Skin of body (tissue), 2 donors: ENCODE measurements around the gene PTGR3. TPM values are rescaled to one million over a fixed set of nuclear protein-coding genes. Genes with fewer than 3 reads are reported as not detected.

ENCODE experiments used
- DNase-seq: peaks from one replicate; lab custom pipeline; 2025; lab: John Stamatoyannopoulos, UW
- total RNA-seq: library from RNA; depleted of rRNA; stranded (reverse); fragments of >200 nt; gene quantifications from one replicate; pipeline ENCODE4 v1.2.3, GENCODE V29; 2014

PTGR3 gene
- total RNA-seq = 11.8 TPM

- DNase-seq = peak; percentile 66
Observed at GRCh38 chr18:75209129-75209950, at the start of gene PTGR3. TSS of gene PTGR3 (minus strand) at chr18:75209139. CDS start at chr18:75209058, 81 bp downstream.

GRCh38 chr18:75257605-75258004, 48.7 kb upstream of the PTGR3 start:
- DNase-seq = no peak

- DNase-seq = no peak
Observed at GRCh38 chr18:75256376-75256775, 47.4 kb upstream of the PTGR3 start.

- no peak for DNase-seq
Observed at GRCh38 chr18:75255094-75255493, 46.2 kb upstream of the PTGR3 start.

GRCh38 chr18:75253784-75254183, 44.8 kb upstream of the PTGR3 start:
- DNase-seq = no peak

GRCh38 chr18:75253043-75253442, 44.1 kb upstream of the PTGR3 start:
- no peak for DNase-seq

GRCh38 chr18:75252136-75252535, 43.2 kb upstream of the PTGR3 start:
- DNase-seq = no peak

GRCh38 chr18:75251466-75251865, 42.5 kb upstream of the PTGR3 start:
- no peak for DNase-seq

- no peak for DNase-seq
Observed at GRCh38 chr18:75250471-75250821, 41.5 kb upstream of the PTGR3 start.

GRCh38 chr18:75249672-75250470, 40.9 kb upstream of the PTGR3 start:
- no peak for DNase-seq

GRCh38 chr18:75249175-75249518, 40.2 kb upstream of the PTGR3 start:
- no peak for DNase-seq

- DNase-seq = no peak
Observed at GRCh38 chr18:75248426-75249174, 39.7 kb upstream of the PTGR3 start.

GRCh38 chr18:75247611-75248421, 38.9 kb upstream of the PTGR3 start:
- peak; percentile 80 for DNase-seq

GRCh38 chr18:75246721-75247610, 38.0 kb upstream of the PTGR3 start:
- DNase-seq = peak; percentile 62

GRCh38 chr18:75244351-75245313, 35.7 kb upstream of the PTGR3 start:
- no peak for DNase-seq

- DNase-seq = no peak
Observed at GRCh38 chr18:75241705-75242104, 32.8 kb upstream of the PTGR3 start.

- no peak for DNase-seq
Observed at GRCh38 chr18:75240433-75240832, 31.5 kb upstream of the PTGR3 start.

- no peak for DNase-seq
Observed at GRCh38 chr18:75238786-75239185, 29.8 kb upstream of the PTGR3 start.

GRCh38 chr18:75238100-75238499, 29.2 kb upstream of the PTGR3 start:
- DNase-seq = no peak
